NCI-H1694 (cell line): ENCODE measurements around the gene C1QTNF9B.

ENCODE experiments used
- DNase-seq: peaks from one replicate; lab custom pipeline; 2025; lab: John Stamatoyannopoulos, UW

C1QTNF9B gene

GRCh38 chr13:23858546-23858945 is 38.8 kb downstream of the C1QTNF9B start:
- DNase-seq, result no peak

- DNase-seq, result no peak
These were observed 41.1 kb downstream of the C1QTNF9B start for GRCh38 chr13:23856008-23856750.

- no peak for DNase-seq
These were observed 41.9 kb downstream of the C1QTNF9B start for GRCh38 chr13:23855360-23855759.

GRCh38 chr13:23852351-23852750 is 45.0 kb downstream of the C1QTNF9B start:
- DNase-seq, result no peak

GRCh38 chr13:23851106-23851505 is 46.2 kb downstream of the C1QTNF9B start:
- DNase-seq, result no peak

- no peak for DNase-seq
These were observed 47.2 kb downstream of the C1QTNF9B start for GRCh38 chr13:23850134-23850533.

GRCh38 chr13:23849670-23850069 is 47.6 kb downstream of the C1QTNF9B start:
- no peak for DNase-seq

- DNase-seq, result no peak
These were observed 48.6 kb downstream of the C1QTNF9B start for GRCh38 chr13:23848646-23849141.

GRCh38 chr13:23848019-23848418 is 49.3 kb downstream of the C1QTNF9B start:
- no peak for DNase-seq

GRCh38 chr13:23847497-23847896 is 49.8 kb downstream of the C1QTNF9B start:
- no peak for DNase-seq

GRCh38 chr13:23845105-23845725 is 52.1 kb downstream of the C1QTNF9B start:
- no peak for DNase-seq

GRCh38 chr13:23844132-23844531 is 53.2 kb downstream of the C1QTNF9B start:
- DNase-seq, result no peak

- DNase-seq, result no peak
These were observed 53.9 kb downstream of the C1QTNF9B start for GRCh38 chr13:23843436-23843835.

GRCh38 chr13:23842406-23842805 is 54.9 kb downstream of the C1QTNF9B start:
- no peak for DNase-seq
